H1 (cell line): Measurements from ENCODE around the gene IWS1. TPM values are rescaled to one million over a fixed set of nuclear protein-coding genes. Genes with fewer than 3 reads are reported as not detected.

Experiments used
- CTCF ChIA-PET: fragments of 300-600 bp; sonication (Branson Sonifier 250); formaldehyde crosslinking; loops from one replicate; lab custom pipeline; 2021; ENCODE audit not compliant: partially characterized antibody; lab: Charles Lee
- POLR2A ChIA-PET: fragments of 300-600 bp; sonication (Branson Sonifier 250); formaldehyde crosslinking; loops from one replicate; lab custom pipeline; 2021; ENCODE audit warnings: inconsistent platforms; ENCODE audit not compliant: partially characterized antibody; lab: Charles Lee
- DNase-seq, 2 experiments: peaks; one replicate each; pipeline versions ENCODE4 v3.0.0 to v3.0.0-alpha.2; 2010 to 2022; ENCODE audit warnings: low spot score in 2 of 2, low read depth in 1 of 2, mixed read lengths in 1 of 2
- FAIRE-seq: peaks from 2 replicates; lab custom pipeline; 2011; peaks lifted over from hg19 to GRCh38; lab: Jason Lieb, UNC
- H2AFZ ChIP-seq: 2 replicates; pipeline ENCODE4 v1.8.1; 2012; ENCODE audit warnings: low read length, inconsistent platforms
- H2AK5ac ChIP-seq: 2 replicates; pipeline ENCODE4 v1.6.1; 2013; ENCODE audit warnings: low read depth, low read length
- H2BK120ac ChIP-seq: replicated peaks from 2 replicates; pipeline ENCODE3; 2013; ENCODE audit warnings: low read depth, low read length, inconsistent platforms
- H2BK12ac ChIP-seq: 2 replicates; pipeline ENCODE4 v1.6.1; 2013; ENCODE audit warnings: low read depth, low read length
- H2BK15ac ChIP-seq: 2 replicates; pipeline ENCODE4 v1.6.1; 2013; ENCODE audit warnings: low read length
- H2BK20ac ChIP-seq: 2 replicates; pipeline ENCODE4 v1.6.1; 2013; ENCODE audit warnings: low read length
- H2BK5ac ChIP-seq: 2 replicates; pipeline ENCODE4 v1.6.1; 2013; ENCODE audit warnings: low read depth, low read length
- H3K14ac ChIP-seq: 2 replicates; pipeline ENCODE4 v1.6.1; 2013; ENCODE audit warnings: inconsistent platforms; ENCODE audit not compliant: insufficient read length
- H3K18ac ChIP-seq: 2 replicates; pipeline ENCODE4 v1.6.1; 2013; ENCODE audit warnings: low read length; ENCODE audit errors: extremely low read depth
- H3K23ac ChIP-seq: 2 replicates; pipeline ENCODE4 v1.6.1; 2013; ENCODE audit warnings: inconsistent platforms; ENCODE audit not compliant: insufficient read length
- H3K23me2 ChIP-seq: 2 replicates; pipeline ENCODE4 v1.6.1; 2013; ENCODE audit warnings: low read depth, low read length
- H3K27ac ChIP-seq: 2 replicates; pipeline ENCODE4 v1.6.1; 2011; ENCODE audit warnings: low read depth, low read length, inconsistent platforms
- H3K27me3 ChIP-seq, 4 experiments: replicated peaks in 1 of 4; 1 replicate in 1 of 4; 2 replicates in 3 of 4; pipeline versions ENCODE4 v1.6.1 to v1.8.1; 2011 to 2013; ENCODE audit warnings: low read length in 3 of 4, mild to moderate bottlenecking in 3 of 4, inconsistent platforms in 2 of 4, mixed read lengths in 2 of 4, moderate library complexity in 1 of 4; ENCODE audit not compliant: control insufficient read depth in 3 of 4, insufficient read depth in 3 of 4; ENCODE audit errors: extremely low read depth in 1 of 4
- H3K36me3 ChIP-seq, 4 experiments: 2 replicates each; pipeline versions ENCODE4 v1.6.1 to v1.8.1; 2011 to 2013; ENCODE audit warnings: mild to moderate bottlenecking in 4 of 4, low read length in 3 of 4, moderate library complexity in 2 of 4, control low read depth in 1 of 4, inconsistent platforms in 1 of 4; ENCODE audit not compliant: insufficient read depth in 4 of 4, control insufficient read depth in 2 of 4
- H3K4ac ChIP-seq: replicated peaks from 2 replicates; pipeline ENCODE3; 2013; ENCODE audit warnings: low read length, low read depth, mixed read lengths, inconsistent platforms; ENCODE audit not compliant: insufficient read length
- H3K4me1 ChIP-seq, 4 experiments: replicated peaks in 1 of 4; 1 replicate in 1 of 4; 2 replicates in 3 of 4; pipeline versions ENCODE4 v1.6.1 to v1.8.1; 2011 to 2013; ENCODE audit warnings: low read length in 3 of 4, inconsistent platforms in 2 of 4, mixed read lengths in 1 of 4; ENCODE audit not compliant: insufficient read depth in 4 of 4, control insufficient read depth in 3 of 4
- H3K4me2 ChIP-seq, 2 experiments: 2 replicates each; pipeline versions ENCODE4 v1.6.1 to v1.8.1; 2011 to 2013; ENCODE audit warnings: low read depth in 2 of 2, low read length in 2 of 2, control low read depth in 1 of 2, inconsistent platforms in 1 of 2, mild to moderate bottlenecking in 1 of 2; ENCODE audit not compliant: insufficient read depth in 1 of 2
- H3K4me3 ChIP-seq, 4 experiments: fragments of 200-600, 300-600 bp in 1 of 4; sonication (generic), shearing (Covaris generic), sonication (Bioruptor Twin) in 1 of 4; 2 replicates each; pipeline versions ENCODE4 v1.5.1 to v1.8.1; 2011 to 2016; ENCODE audit warnings: low read length in 4 of 4, low read depth in 3 of 4, control low read depth in 2 of 4, inconsistent platforms in 2 of 4, mild to moderate bottlenecking in 2 of 4, mixed read lengths in 1 of 4, moderate library complexity in 1 of 4; ENCODE audit not compliant: insufficient read depth in 2 of 4; ENCODE audit errors: extremely low read depth in 1 of 4
- H3K56ac ChIP-seq: replicated peaks from 2 replicates; pipeline ENCODE3; 2013; ENCODE audit warnings: low read depth, mild to moderate bottlenecking, mixed read lengths, low read length, inconsistent platforms; ENCODE audit not compliant: insufficient read length
- H3K79me1 ChIP-seq: 2 replicates; pipeline ENCODE4 v1.6.1; 2013; ENCODE audit warnings: low read depth, low read length, control low read depth
- H3K79me2 ChIP-seq, 2 experiments: 2 replicates each; pipeline versions ENCODE4 v1.6.1 to v1.8.1; 2012 to 2013; ENCODE audit warnings: low read length in 2 of 2, mild to moderate bottlenecking in 2 of 2, inconsistent platforms in 1 of 2; ENCODE audit not compliant: insufficient read depth in 2 of 2, control insufficient read depth in 1 of 2
- H3K9ac ChIP-seq, 4 experiments: replicated peaks in 1 of 4; 1 replicate in 1 of 4; 2 replicates in 3 of 4; pipeline versions ENCODE4 v1.6.1 to v1.8.1; 2011 to 2013; ENCODE audit warnings: low read depth in 3 of 4, low read length in 3 of 4, control low read depth in 2 of 4, mild to moderate bottlenecking in 2 of 4, moderate library complexity in 2 of 4, inconsistent platforms in 1 of 4; ENCODE audit errors: extremely low read depth in 1 of 4
- H3K9me3 ChIP-seq, 2 experiments: 2 replicates each; pipeline versions ENCODE4 v1.6.1 to v1.8.1; 2012 to 2013; ENCODE audit warnings: mild to moderate bottlenecking in 2 of 2, moderate library complexity in 2 of 2, control low read depth in 1 of 2, inconsistent platforms in 1 of 2, low read depth in 1 of 2, low read length in 1 of 2, mixed read lengths in 1 of 2; ENCODE audit not compliant: insufficient read depth in 2 of 2
- H4K20me1 ChIP-seq, 2 experiments: replicated peaks in 1 of 2; 2 replicates each; pipeline versions ENCODE3 to v1.8.1; 2011 to 2013; ENCODE audit warnings: inconsistent platforms in 2 of 2, low read length in 2 of 2, mild to moderate bottlenecking in 1 of 2; ENCODE audit not compliant: insufficient read depth in 2 of 2, control insufficient read depth in 1 of 2
- H4K5ac ChIP-seq: 2 replicates; pipeline ENCODE4 v1.6.1; 2013; ENCODE audit warnings: low read length, low read depth, mixed read lengths, inconsistent platforms; ENCODE audit not compliant: insufficient read length
- H4K8ac ChIP-seq: 2 replicates; pipeline ENCODE4 v1.8.0; 2013; ENCODE audit warnings: mild to moderate bottlenecking, moderate library complexity, low read length, inconsistent platforms; ENCODE audit not compliant: insufficient read depth; ENCODE audit errors: extremely low read depth
- H4K91ac ChIP-seq: replicated peaks from 2 replicates; pipeline ENCODE3; 2013; ENCODE audit warnings: low read length, mixed read lengths, inconsistent platforms; ENCODE audit not compliant: insufficient read length
- ASH2L ChIP-seq: fragments of 200-600, 300-600 bp; sonication (generic); IDR thresholded peaks from one replicate; pipeline ENCODE4 v1.7.1; 2017; ENCODE audit warnings: low read length
- ATF3 ChIP-seq: IDR thresholded peaks from 2 replicates; pipeline ENCODE4 v1.6.1; 2011; ENCODE audit warnings: low read depth, mild to moderate bottlenecking, low read length; ENCODE audit not compliant: insufficient read depth
- BRCA1 ChIP-seq: IDR thresholded peaks from 2 replicates; pipeline ENCODE4 v1.6.1; 2012; ENCODE audit warnings: low read depth, low read length, improper control_type of control experiment
- CBX5 ChIP-seq: fragments of 300-800, 300-1000 bp; sonication (generic); IDR thresholded peaks from 2 replicates; pipeline ENCODE4 v1.7.1; 2016; ENCODE audit warnings: antibody characterized with exemption, low read length, low read depth
- CBX8 ChIP-seq: fragments of 300-800, 300-1000 bp; sonication (generic); IDR thresholded peaks from 2 replicates; pipeline ENCODE4 v1.7.1; 2016; ENCODE audit warnings: low read depth, low read length, borderline replicate concordance
- CTBP2 ChIP-seq: IDR thresholded peaks from 2 replicates; pipeline ENCODE4 v1.7.0; 2011; ENCODE audit warnings: borderline replicate concordance, mild to moderate bottlenecking, moderate library complexity, mixed read lengths, low read length; ENCODE audit not compliant: insufficient read depth, insufficient read length
- JUN ChIP-seq: IDR thresholded peaks from 2 replicates; pipeline ENCODE4 v1.6.1; 2011; ENCODE audit warnings: low read depth, mild to moderate bottlenecking, improper control_type of control experiment, low read length
- KDM4A ChIP-seq: IDR thresholded peaks from one replicate; pipeline ENCODE4 v1.7.1; 2012; ENCODE audit warnings: low read depth, mild to moderate bottlenecking, moderate library complexity, low read length, inconsistent platforms; ENCODE audit not compliant: severe bottlenecking
- MAFK ChIP-seq: IDR thresholded peaks from 2 replicates; pipeline ENCODE4 v1.6.1; 2012; ENCODE audit warnings: low read depth, mild to moderate bottlenecking, improper control_type of control experiment, low read length
- POLR2AphosphoS5 ChIP-seq: IDR thresholded peaks from 2 replicates; pipeline ENCODE4 v1.6.1; 2011; ENCODE audit warnings: low read depth, low read length
- RFX5 ChIP-seq: IDR thresholded peaks from 2 replicates; pipeline ENCODE4 v1.6.1; 2011; ENCODE audit warnings: low read depth, low read length, improper control_type of control experiment, borderline replicate concordance
- RNF2 ChIP-seq: fragments of 200-900, 300-1000 bp; sonication (generic); IDR thresholded peaks from 2 replicates; pipeline ENCODE4 v1.7.1; 2016; ENCODE audit warnings: borderline replicate concordance, low read depth, mild to moderate bottlenecking, antibody characterized with exemption, low read length; ENCODE audit not compliant: poor library complexity, severe bottlenecking; ENCODE audit errors: missing control alignments
- TBP ChIP-seq: IDR thresholded peaks from 2 replicates; pipeline ENCODE4 v1.6.1; 2011; ENCODE audit warnings: low read depth, low read length, improper control_type of control experiment
- TCF12 ChIP-seq: IDR thresholded peaks from 2 replicates; pipeline ENCODE4 v1.6.1; 2011; ENCODE audit warnings: low read depth, mild to moderate bottlenecking, low read length
- WGBS, 2 experiments: shearing (Covaris generic) in 1 of 2; methylation state at CpG; one replicate each; pipeline versions ENCODE4 v1.1.6 to v1.1.7; 2013 to 2015; ENCODE audit warnings: low lambda C conversion rate in 2 of 2, mixed read lengths in 2 of 2, inconsistent platforms in 1 of 2, low coverage in 1 of 2, missing lambda C conversion rate in 1 of 2; ENCODE audit not compliant: insufficient replicate concordance in 2 of 2, insufficient coverage in 1 of 2, insufficient read length in 1 of 2; ENCODE audit errors: extremely low coverage in 1 of 2, missing lambda C conversion rate in 1 of 2; 5-methylcytosine and 5-hydroxymethylcytosine counted together
- polyA plus RNA-seq, 7 experiments: library from polyadenylated mRNA; depleted of rRNA in 3 of 7; stranded (reverse) in 5 of 7; unstranded in 2 of 7; fragments of >200 nt in 5 of 7; fragments of 200-250 nt in 2 of 7; gene quantifications; 1 replicate in 5 of 7; 2 replicates in 1 of 7; 4 replicates in 1 of 7; pipeline versions ENCODE4 v1.2.1 to v1.2.3, GENCODE V29; 2011 to 2013; ENCODE audit warnings: missing spikeins in 2 of 7, mixed read lengths in 2 of 7
- total RNA-seq: library from RNA; stranded (reverse); fragmentation: NEBNext Ultra II Directional; extraction: Animal tissue kit (Norgen Biotek cat#: 25700); gene quantifications from 2 replicates; pipeline ENCODE4 v1.2.1, GENCODE V29; 2021

Gene IWS1
- total and polyA plus RNA-seq, 2 of the 8 experiments (the other 6 are each of a cell fraction or from before 2014, with no cell fraction given) = 18.4 to 64.8 TPM

- no peak overlapping the region for H4K5ac ChIP-seq
- no peak for TF ChIP-seq RFX5
- TF ChIP-seq ASH2L = no peak
- TF ChIP-seq RNF2 = no peak
- no peak for TF ChIP-seq BRCA1
- TF ChIP-seq KDM4A = no peak
- TF ChIP-seq TCF12 = no peak
- no peak for TF ChIP-seq CBX8
- TF ChIP-seq CTBP2 = no peak
- TF ChIP-seq TBP = no peak
- no peak for TF ChIP-seq JUN
- no peak for TF ChIP-seq MAFK
- TF ChIP-seq POLR2AphosphoS5 = no peak
- no peak for TF ChIP-seq ATF3
- no peak for TF ChIP-seq CBX5
These were observed 48.4 kb upstream of the IWS1 start for GRCh38 chr2:127574656-127575055.

More at GRCh38 chr2:127574656-127575055, 48.4 kb upstream of the IWS1 start:
- ChIA-PET POLR2A (no interaction called here), CTCF (interaction anchor here (1.5 kb wide), 1 partner anchor 65 kb away, joined by 4 read pairs; no protein-coding TSS in a partner anchor)
- Histone ChIP-seq H3K56ac (no peak overlapping the region), H3K18ac (no peak overlapping the region), H4K8ac (no peak overlapping the region), H3K4ac (no peak overlapping the region), H3K27me3 (no peaks in the 10 kb centered on the region; a peak in 1 of 7 replicates), H3K27ac (no peak overlapping the region), H3K4me2 (no peak overlapping the region), H3K4me1 (peaks cover 0 to 3% (median 0%) of the 10 kb centered on the region in 4 experiments; a peak in 2 of 7 replicates), H3K23me2 (no peaks in the 10 kb centered on the region), H3K23ac (no peak overlapping the region), H3K79me1 (no peaks in the 10 kb centered on the region), H2BK120ac (no peak overlapping the region), H4K20me1 (no peaks in the 10 kb centered on the region), H2AK5ac (no peak overlapping the region), H3K79me2 (no peaks in the 10 kb centered on the region), H2BK5ac (no peak overlapping the region), H2AFZ (no peak overlapping the region), H2BK12ac (no peak overlapping the region), H3K36me3 (no peaks in the 10 kb centered on the region), H3K9ac (no peak overlapping the region), H3K4me3 (no peak overlapping the region), H3K9me3 (no peaks in the 10 kb centered on the region), H2BK15ac (no peak overlapping the region), H2BK20ac (no peak overlapping the region), H4K91ac (no peak overlapping the region), H3K14ac (no peak overlapping the region)
- DNase-seq (peak in 1 of 2 experiments; percentile 20), FAIRE-seq (no peak)
- 85% methylated on average over 3 of the region's 3 CpGs; no CpG with 5 or more reads in 1 of the 2 experiments for WGBS, 2 experiments
